Nucleus accumbens (tissue), 56 donors: ENCODE measurements around the gene CIDEA.

Experiments
- DNase-seq, 56 donors: peaks; one replicate each; lab custom pipeline; 2025; lab: John Stamatoyannopoulos, UW

Gene CIDEA

GRCh38 chr18:12258719-12259705 is 4.9 kb downstream of the CIDEA start:
- no peak for DNase-seq

- no peak for DNase-seq
Observed at GRCh38 chr18:12262748-12263147, 8.6 kb downstream of the CIDEA start.

- DNase-seq = no peak
Observed at GRCh38 chr18:12264864-12265263, 10.7 kb downstream of the CIDEA start.

GRCh38 chr18:12271376-12272235 is 17.4 kb downstream of the CIDEA start:
- DNase-seq = peak in 46 of 56 donors; percentile 7 to 86 (median 54)

- no peak for DNase-seq
Observed at GRCh38 chr18:12274793-12275192, 20.6 kb downstream of the CIDEA start.

- DNase-seq = peak in 1 of 56 donors; percentile 4
Observed at GRCh38 chr18:12276736-12277554, 22.8 kb downstream of the CIDEA start.

- peak in 1 of 56 donors; percentile 33 for DNase-seq
Observed at GRCh38 chr18:12278215-12278671, 24.1 kb downstream of the CIDEA start.

- DNase-seq = peak in 40 of 56 donors; percentile 6 to 71 (median 46)
Observed at GRCh38 chr18:12278741-12279682, 24.9 kb downstream of the CIDEA start.

- DNase-seq = no peak
Observed at GRCh38 chr18:12279781-12280531, 25.8 kb downstream of the CIDEA start.

- no peak for DNase-seq
Observed at GRCh38 chr18:12281861-12282260, 27.7 kb downstream of the CIDEA start.

- DNase-seq = no peak
Observed at GRCh38 chr18:12282442-12283039, 28.4 kb downstream of the CIDEA start.

- DNase-seq = no peak
Observed at GRCh38 chr18:12283256-12283655, 29.1 kb downstream of the CIDEA start.

GRCh38 chr18:12283666-12284065 is 29.5 kb downstream of the CIDEA start:
- no peak for DNase-seq

- no peak for DNase-seq
Observed at GRCh38 chr18:12287131-12287681, 33.0 kb downstream of the CIDEA start.

- DNase-seq = peak in 10 of 56 donors; percentile 5 to 55 (median 20)
Observed at GRCh38 chr18:12287684-12288402, 33.7 kb downstream of the CIDEA start.

- no peak for DNase-seq
Observed at GRCh38 chr18:12288403-12288755, 34.2 kb downstream of the CIDEA start.

- DNase-seq = no peak
Observed at GRCh38 chr18:12290086-12290485, 35.9 kb downstream of the CIDEA start.
